Epithelial cell of esophagus (primary cell): ENCODE results near the gene P2RY2.

Source experiments
- DNase-seq: peaks from one replicate; pipeline ENCODE4 v3.0.0; 2010; ENCODE audit warnings: low read depth
- H3K4me3 ChIP-seq: 2 replicates; pipeline ENCODE4 v1.5.1; 2011; ENCODE audit warnings: mild to moderate bottlenecking, low read length, control low read depth
- TF ChIP-seq, protein P1 (sequence below): IDR thresholded peaks from 2 replicates; pipeline ENCODE4 v1.5.1; 2011; ENCODE audit warnings: low read depth, mild to moderate bottlenecking, low read length, control low read depth, inconsistent platforms; ENCODE audit not compliant: insufficient read depth; ENCODE audit errors: missing control alignments

P2RY2 gene

DNA sequence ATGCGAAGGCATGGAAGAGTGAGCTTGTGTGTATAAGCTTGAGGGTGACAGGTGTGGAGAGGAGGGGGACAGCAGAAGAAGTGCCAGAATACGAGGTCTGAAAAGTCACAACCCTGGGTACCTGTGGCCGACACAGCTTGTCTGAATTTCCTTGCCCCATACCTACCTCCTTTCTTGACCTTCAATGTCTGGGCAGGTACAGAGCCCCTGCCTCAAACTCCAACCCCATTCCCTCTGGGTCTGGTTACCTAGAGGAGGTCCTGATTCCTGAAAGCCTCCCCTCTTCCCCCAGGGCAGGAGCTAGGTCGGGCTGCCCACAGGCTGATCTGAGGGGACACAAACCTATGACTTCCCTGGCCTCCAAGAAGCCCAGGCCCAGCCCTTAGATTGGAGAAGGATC lies 39.4 kb upstream of the P2RY2 start:
- TF ChIP-seq, protein P1, sequence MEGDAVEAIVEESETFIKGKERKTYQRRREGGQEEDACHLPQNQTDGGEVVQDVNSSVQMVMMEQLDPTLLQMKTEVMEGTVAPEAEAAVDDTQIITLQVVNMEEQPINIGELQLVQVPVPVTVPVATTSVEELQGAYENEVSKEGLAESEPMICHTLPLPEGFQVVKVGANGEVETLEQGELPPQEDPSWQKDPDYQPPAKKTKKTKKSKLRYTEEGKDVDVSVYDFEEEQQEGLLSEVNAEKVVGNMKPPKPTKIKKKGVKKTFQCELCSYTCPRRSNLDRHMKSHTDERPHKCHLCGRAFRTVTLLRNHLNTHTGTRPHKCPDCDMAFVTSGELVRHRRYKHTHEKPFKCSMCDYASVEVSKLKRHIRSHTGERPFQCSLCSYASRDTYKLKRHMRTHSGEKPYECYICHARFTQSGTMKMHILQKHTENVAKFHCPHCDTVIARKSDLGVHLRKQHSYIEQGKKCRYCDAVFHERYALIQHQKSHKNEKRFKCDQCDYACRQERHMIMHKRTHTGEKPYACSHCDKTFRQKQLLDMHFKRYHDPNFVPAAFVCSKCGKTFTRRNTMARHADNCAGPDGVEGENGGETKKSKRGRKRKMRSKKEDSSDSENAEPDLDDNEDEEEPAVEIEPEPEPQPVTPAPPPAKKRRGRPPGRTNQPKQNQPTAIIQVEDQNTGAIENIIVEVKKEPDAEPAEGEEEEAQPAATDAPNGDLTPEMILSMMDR = no peak
- no peak overlapping the region for H3K4me3 ChIP-seq
- DNase-seq = no peak

DNA sequence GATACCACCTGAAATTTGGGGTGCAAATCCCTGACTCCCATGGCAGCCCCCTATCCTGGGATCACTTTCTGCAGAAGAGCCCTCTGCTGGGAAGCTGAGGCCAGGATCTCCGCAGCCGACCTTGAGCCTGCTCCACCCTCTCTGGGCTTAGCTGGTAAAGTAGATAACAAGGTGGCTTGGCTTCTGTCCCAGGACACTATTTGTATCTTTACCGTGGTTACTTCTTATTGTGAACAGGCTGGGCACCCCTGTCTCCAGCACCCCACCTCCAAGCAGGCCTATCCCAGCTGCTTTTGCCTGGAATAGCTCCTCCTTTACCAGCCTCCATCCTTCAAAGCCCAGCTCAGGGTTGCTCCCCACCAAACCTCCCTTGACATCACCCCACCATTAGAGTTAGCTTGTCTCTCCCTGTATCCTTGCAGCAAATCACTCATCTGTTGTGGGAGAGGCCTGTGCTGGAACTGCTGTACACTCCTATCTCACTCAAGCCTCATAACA lies 35.2 kb upstream of the P2RY2 start:
- TF ChIP-seq, protein P1 = no peak
- DNase-seq = no peak
- H3K4me3 ChIP-seq = no peak overlapping the region

DNA sequence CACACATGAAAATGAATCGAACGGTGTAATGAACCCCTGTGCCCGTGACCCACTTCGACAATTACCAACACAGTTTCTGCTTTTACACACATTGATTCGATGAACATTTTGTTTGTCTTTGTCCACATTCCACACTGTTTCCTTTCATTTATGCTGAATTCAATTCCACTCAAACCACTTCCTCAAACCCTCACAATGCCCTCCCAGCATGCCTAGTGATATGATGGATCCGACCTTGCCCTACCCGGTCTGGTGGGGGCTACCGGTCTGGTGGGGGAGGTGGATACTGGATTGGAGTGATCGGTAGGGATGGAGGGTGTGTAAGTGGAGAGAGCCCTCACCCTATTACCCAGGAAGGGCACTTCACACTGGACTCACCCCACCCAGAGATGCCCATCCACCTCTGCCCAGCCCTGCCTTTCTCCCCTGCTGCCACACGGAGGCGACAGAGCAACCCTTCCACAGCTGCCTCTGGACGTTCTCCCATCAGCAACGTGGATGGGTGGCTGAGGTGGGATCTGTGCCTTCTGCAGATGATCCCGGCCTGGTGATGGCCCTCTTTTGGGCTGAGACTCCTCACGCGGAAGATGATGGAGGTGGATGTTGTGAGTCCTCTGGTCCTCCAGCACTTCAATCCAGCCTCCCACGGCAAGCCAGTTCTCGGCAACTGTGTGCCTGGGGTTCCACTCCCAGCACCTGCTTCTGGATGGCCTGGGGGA lies 33.0 kb upstream of the P2RY2 start:
- DNase-seq = peak; percentile 84
- no peak overlapping the region for H3K4me3 ChIP-seq
- TF ChIP-seq, protein P1 = peak; percentile 99

DNA sequence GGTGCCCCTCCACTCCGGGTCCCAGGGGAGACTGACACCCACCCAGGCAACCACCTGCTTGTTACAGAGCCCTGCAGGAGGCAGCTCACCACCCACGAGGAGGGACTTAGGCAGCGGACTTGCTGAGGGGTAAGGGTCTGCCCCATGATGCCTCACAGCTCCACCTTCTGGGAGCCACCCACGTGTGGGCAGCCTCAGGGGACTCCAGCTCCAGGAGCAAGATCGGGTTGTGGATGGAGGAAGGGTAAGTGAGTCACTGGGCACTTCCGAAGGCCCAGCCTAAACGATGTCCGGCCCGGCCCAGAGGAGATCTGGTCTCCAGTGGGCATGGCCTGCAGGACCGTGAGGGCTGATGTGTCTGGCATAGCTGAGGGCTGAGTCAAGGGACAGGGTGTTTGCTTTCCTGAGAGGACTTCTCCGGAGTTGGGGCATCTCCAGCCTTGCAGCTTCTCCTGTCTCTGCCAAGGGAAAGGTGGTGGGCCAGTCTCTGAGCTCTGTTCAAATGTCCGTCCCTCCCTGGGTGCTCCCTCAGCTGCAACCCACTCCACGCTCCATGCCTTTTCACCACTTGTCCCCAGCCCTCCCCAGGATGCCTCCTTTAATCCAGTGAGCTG lies 32.3 kb upstream of the P2RY2 start:
- TF ChIP-seq, protein P1 = no peak
- DNase-seq = peak; percentile 87
- H3K4me3 ChIP-seq = peak overlapping the region; percentile 19

DNA sequence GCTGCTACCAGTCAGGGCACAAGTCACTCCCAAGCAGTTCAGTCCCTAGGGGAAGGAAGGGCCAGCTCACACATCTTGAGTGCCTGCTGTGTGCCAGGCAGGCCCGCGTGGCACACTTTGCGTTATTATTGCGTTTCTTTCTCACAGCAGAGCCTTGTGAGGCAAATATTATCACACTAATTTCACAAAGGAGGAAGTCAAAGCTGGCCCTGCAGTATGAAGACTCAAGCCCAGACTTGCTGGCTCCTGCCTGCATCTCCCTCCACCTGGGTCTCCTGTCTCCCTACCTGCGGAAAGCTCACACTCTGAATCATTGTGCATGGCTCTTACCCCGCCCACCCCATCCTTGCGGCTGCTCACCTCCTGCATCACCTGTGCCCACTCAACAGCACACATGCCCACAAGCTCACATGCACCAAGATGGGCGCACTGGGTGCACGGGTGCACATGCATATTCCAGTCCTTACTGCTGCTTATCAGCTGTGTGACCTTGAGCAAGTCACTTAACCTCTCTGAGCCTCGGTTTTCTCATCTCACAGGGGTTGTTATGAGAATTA lies 31.7 kb upstream of the P2RY2 start:
- H3K4me3 ChIP-seq = peak overlapping the region; percentile 19
- TF ChIP-seq, protein P1 = no peak
- peak; percentile 99 for DNase-seq

DNA sequence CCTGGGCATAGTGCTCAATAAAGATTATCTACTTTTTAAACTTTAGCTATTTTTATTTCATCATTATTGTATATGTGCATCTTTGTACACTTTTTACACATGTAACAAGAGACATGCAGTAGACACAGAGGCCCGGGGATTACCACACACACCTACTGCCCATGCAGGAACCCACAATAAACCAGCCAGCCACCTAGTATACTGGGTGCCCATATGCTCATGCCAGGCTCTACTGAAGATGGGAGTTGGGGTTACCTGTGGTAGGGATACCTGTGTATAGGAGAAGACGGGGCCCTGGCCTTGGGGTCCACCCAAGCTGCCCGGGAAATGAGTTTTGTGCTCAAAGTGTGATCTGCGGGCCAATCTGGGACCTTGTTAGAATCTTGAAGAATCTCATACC lies 31.2 kb upstream of the P2RY2 start:
- no peak overlapping the region for H3K4me3 ChIP-seq
- TF ChIP-seq, protein P1 = no peak
- no peak for DNase-seq
